ENCODE data around the gene ONECUT3.

DNA sequence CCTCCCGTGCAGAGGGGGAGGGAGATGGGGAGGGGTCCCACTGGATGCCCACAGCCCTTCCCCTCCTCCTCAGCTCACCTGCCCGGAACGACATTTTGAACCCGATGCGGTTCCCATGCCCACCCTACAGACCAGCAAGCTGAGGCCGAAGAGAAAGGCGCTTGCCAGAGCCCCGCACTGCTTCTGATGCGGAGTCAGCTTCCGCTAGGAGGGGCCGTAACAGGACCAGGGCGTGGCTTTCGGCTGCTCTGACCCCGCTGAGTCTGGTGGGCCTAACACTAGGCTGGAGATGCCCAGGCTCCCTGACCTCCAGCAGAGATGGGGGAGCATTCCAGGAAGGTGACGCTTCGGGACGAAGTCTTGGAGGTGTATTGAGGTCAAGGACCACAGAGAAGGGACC lies 6.7 kb downstream of the ONECUT3 start:
- TF ChIP-seq POLR2A (IDR thresholded peaks at IDR 0.05; ENCODE audit: low read depth, low read length) (no peak), POLR2AphosphoS5 (IDR thresholded peaks at IDR 0.05; ENCODE audit: low read depth, low read length) (no peak), TAF1 (IDR thresholded peaks at IDR 0.05; ENCODE audit: borderline replicate concordance, low read depth, low read length) (no peak)

Data from GM12892 (cell line).